Ramos (cell line): ENCODE data around the gene SCGB3A2.
"Not testable (repeated sequence)": the region's sequence is repeated elsewhere in the genome, so short reads cannot be mapped to it uniquely, and the experiment has no call there.

ENCODE experiments used
- in situ Hi-C: fragments of 300-500 bp; cut with MboI; formaldehyde crosslinking; loops from one replicate; pipeline ENCODE4 v1.14.3; 2022; ENCODE audit warnings: low sequenced_read_pairs; ENCODE audit not compliant: unreplicated experiment

The SCGB3A2 gene

GRCh38 chr5:147860641-147861025 is 17.9 kb upstream of the SCGB3A2 start:
- in situ Hi-C loops, result no loop called here

GRCh38 chr5:147863454-147864158 is 14.9 kb upstream of the SCGB3A2 start:
- in situ Hi-C loops, result no loop called here

- in situ Hi-C loops, result no loop called here
Observed at GRCh38 chr5:147869112-147869511, 9.4 kb upstream of the SCGB3A2 start.

GRCh38 chr5:147869892-147870291 is 8.6 kb upstream of the SCGB3A2 start:
- in situ Hi-C loops, result not testable (repeated sequence)

GRCh38 chr5:147871980-147872549 is 6.4 kb upstream of the SCGB3A2 start:
- in situ Hi-C loops, result not testable (repeated sequence)

- in situ Hi-C loops, result not testable (repeated sequence)
Observed at GRCh38 chr5:147872744-147873435, 5.6 kb upstream of the SCGB3A2 start.

GRCh38 chr5:147874118-147874875 is 4.2 kb upstream of the SCGB3A2 start:
- in situ Hi-C loops, result not testable (repeated sequence)

GRCh38 chr5:147874910-147875367 is 3.6 kb upstream of the SCGB3A2 start:
- in situ Hi-C loops, result no loop called here

- in situ Hi-C loops, result no loop called here
Observed at GRCh38 chr5:147876141-147876540, 2.4 kb upstream of the SCGB3A2 start.

- in situ Hi-C loops, result no loop called here
Observed at GRCh38 chr5:147876626-147877025, 1.9 kb upstream of the SCGB3A2 start.

GRCh38 chr5:147879784-147880183 is 1.3 kb downstream of the SCGB3A2 start:
- in situ Hi-C loops, result no loop called here

GRCh38 chr5:147880487-147880886 is 2.0 kb downstream of the SCGB3A2 start:
- in situ Hi-C loops, result no loop called here

- in situ Hi-C loops, result no loop called here
Observed at GRCh38 chr5:147882586-147883313, 4.2 kb downstream of the SCGB3A2 start.

GRCh38 chr5:147887026-147887627 is 8.6 kb downstream of the SCGB3A2 start:
- in situ Hi-C loops, result no loop called here

- in situ Hi-C loops, result no loop called here
Observed at GRCh38 chr5:147887930-147888329, 9.4 kb downstream of the SCGB3A2 start.

GRCh38 chr5:147892696-147893296 is 14.3 kb downstream of the SCGB3A2 start:
- in situ Hi-C loops, result no loop called here

GRCh38 chr5:147893820-147894219 is 15.3 kb downstream of the SCGB3A2 start:
- in situ Hi-C loops, result no loop called here

- in situ Hi-C loops, result no loop called here
Observed at GRCh38 chr5:147895864-147896263, 17.4 kb downstream of the SCGB3A2 start.

- in situ Hi-C loops, result no loop called here
Observed at GRCh38 chr5:147898875-147899401, 20.4 kb downstream of the SCGB3A2 start.
